GM19438 (cell line): ENCODE measurements around the gene CHDH.

Experiments
- ATAC-seq: cut with Tn5 transposase; IDR thresholded peaks from one replicate; pipeline ENCODE4 v1.9.1; 2021; ENCODE audit warnings: low read depth; ENCODE audit not compliant: unreplicated experiment

CHDH gene

GRCh38 chr3:53795789-53796560 is 50.2 kb downstream of the CHDH start:
- no peak for ATAC-seq

- ATAC-seq: no peak
These were observed 51.0 kb downstream of the CHDH start for GRCh38 chr3:53795176-53795575.

GRCh38 chr3:53794597-53794996 is 51.6 kb downstream of the CHDH start:
- ATAC-seq: no peak

GRCh38 chr3:53792866-53793265 is 53.4 kb downstream of the CHDH start:
- ATAC-seq: no peak

- ATAC-seq: no peak
These were observed 54.9 kb downstream of the CHDH start for GRCh38 chr3:53791317-53791716.

GRCh38 chr3:53790470-53790869 is 55.7 kb downstream of the CHDH start:
- no peak for ATAC-seq

GRCh38 chr3:53789459-53789858 is 56.8 kb downstream of the CHDH start:
- no peak for ATAC-seq

GRCh38 chr3:53788038-53788437 is 58.2 kb downstream of the CHDH start:
- ATAC-seq: no peak

GRCh38 chr3:53787016-53787415 is 59.2 kb downstream of the CHDH start:
- no peak for ATAC-seq

GRCh38 chr3:53780806-53781205 is 65.4 kb downstream of the CHDH start:
- no peak for ATAC-seq

- no peak for ATAC-seq
These were observed 66.0 kb downstream of the CHDH start for GRCh38 chr3:53780171-53780570.

GRCh38 chr3:53778153-53778552 is 68.1 kb downstream of the CHDH start:
- no peak for ATAC-seq

GRCh38 chr3:53777468-53777867 is 68.8 kb downstream of the CHDH start:
- ATAC-seq: no peak

GRCh38 chr3:53776494-53777101 is 69.6 kb downstream of the CHDH start:
- ATAC-seq: no peak

- ATAC-seq: no peak
These were observed 70.4 kb downstream of the CHDH start for GRCh38 chr3:53775834-53776251.

- no peak for ATAC-seq
These were observed 71.2 kb downstream of the CHDH start for GRCh38 chr3:53775018-53775417.

- no peak for ATAC-seq
These were observed 71.8 kb downstream of the CHDH start for GRCh38 chr3:53774414-53774813.

- peak; percentile 95 for ATAC-seq
These were observed 72.4 kb downstream of the CHDH start for GRCh38 chr3:53773611-53774368.

GRCh38 chr3:53773021-53773436 is 73.2 kb downstream of the CHDH start:
- ATAC-seq: no peak

GRCh38 chr3:53772562-53772961 is 73.7 kb downstream of the CHDH start:
- ATAC-seq: no peak
